ENCODE data around the gene OR51B6. TPM values are rescaled to one million over a fixed set of nuclear protein-coding genes. Genes with fewer than 3 reads are reported as not detected.

OR51B6 gene
- total and polyA plus RNA-seq, 4 donors = not detected

- H3K9ac ChIP-seq (ENCODE audit: insufficient read depth in 1 of 2, low read length in 2 of 2) = no peak overlapping the region
- no peak for TF ChIP-seq CTCF (IDR thresholded peaks at IDR 0.05; ENCODE audit: control extremely low read depth, extremely low read depth)
- H3K36me3 ChIP-seq (ENCODE audit: control insufficient read depth in 4 of 4, insufficient read depth in 4 of 4, low read length in 4 of 4) = no peaks in the 10 kb centered on the region
- H3K27me3 ChIP-seq (ENCODE audit: control insufficient read depth in 3 of 3, insufficient read depth in 3 of 3, low read length in 2 of 3) = no peaks in the 10 kb centered on the region
- DNase-seq (no peak), ATAC-seq (ENCODE audit: insufficient read depth, low FRiP score) (no peak)
- WGBS, 2 donors = 81 to 93% methylated on average over 2 of the region's 2 CpGs
- no peak overlapping the region for H3K27ac ChIP-seq (ENCODE audit: low read depth in 1 of 2, low read length in 1 of 2)
- no peaks in the 10 kb centered on the region for H3K4me1 ChIP-seq (ENCODE audit: control insufficient read depth in 5 of 5, insufficient read depth in 5 of 5, low read length in 5 of 5)
- H3K4me3 ChIP-seq = no peak overlapping the region
- no peaks in the 10 kb centered on the region for H3K9me3 ChIP-seq (ENCODE audit: control insufficient read depth in 4 of 4, insufficient read depth in 3 of 4, low read length in 3 of 4)
Measured at GRCh38 chr11:5390210-5390609, 38.9 kb downstream of the OR51B6 start.

GRCh38 chr11:5394091-5394490 lies 42.8 kb downstream of the OR51B6 start:
- ATAC-seq (ENCODE audit: insufficient read depth, low FRiP score) = no peak

GRCh38 chr11:5398936-5399335 lies 47.6 kb downstream of the OR51B6 start:
- no peaks in the 10 kb centered on the region for H3K27me3 ChIP-seq (ENCODE audit: control insufficient read depth in 3 of 3, insufficient read depth in 3 of 3, low read length in 2 of 3)
- no peak for TF ChIP-seq CTCF (IDR thresholded peaks at IDR 0.05; ENCODE audit: control extremely low read depth, extremely low read depth)

More at GRCh38 chr11:5394091-5394490, 42.8 kb downstream of the OR51B6 start:
- no peak for TF ChIP-seq CTCF (IDR thresholded peaks at IDR 0.05; ENCODE audit: control extremely low read depth, extremely low read depth)
- H3K9ac ChIP-seq (ENCODE audit: insufficient read depth in 1 of 2, low read length in 2 of 2) = no peak overlapping the region
- H3K27ac ChIP-seq (ENCODE audit: low read depth in 1 of 2, low read length in 1 of 2) = no peak overlapping the region
- H3K36me3 ChIP-seq (ENCODE audit: control insufficient read depth in 4 of 4, insufficient read depth in 4 of 4, low read length in 4 of 4) = no peaks in the 10 kb centered on the region
- H3K4me1 ChIP-seq (ENCODE audit: control insufficient read depth in 5 of 5, insufficient read depth in 5 of 5, low read length in 5 of 5) = no peaks in the 10 kb centered on the region
- no peaks in the 10 kb centered on the region for H3K27me3 ChIP-seq (ENCODE audit: control insufficient read depth in 3 of 3, insufficient read depth in 3 of 3, low read length in 2 of 3)
- DNase-seq = no peak
- H3K4me3 ChIP-seq = no peak overlapping the region
- no peaks in the 10 kb centered on the region for H3K9me3 ChIP-seq (ENCODE audit: control insufficient read depth in 4 of 4, insufficient read depth in 3 of 4, low read length in 3 of 4)

More at GRCh38 chr11:5398936-5399335, 47.6 kb downstream of the OR51B6 start:
- Histone ChIP-seq H3K9me3 (ENCODE audit: control insufficient read depth in 4 of 4, insufficient read depth in 3 of 4, low read length in 3 of 4) (peaks cover 0 to 4% (median 0%) of the 10 kb centered on the region in 4 donors), H3K4me3 (no peak overlapping the region), H3K27ac (ENCODE audit: low read depth in 1 of 2, low read length in 1 of 2) (no peak overlapping the region), H3K4me1 (ENCODE audit: control insufficient read depth in 5 of 5, insufficient read depth in 5 of 5, low read length in 5 of 5) (no peaks in the 10 kb centered on the region), H3K9ac (ENCODE audit: insufficient read depth in 1 of 2, low read length in 2 of 2) (no peak overlapping the region), H3K36me3 (ENCODE audit: control insufficient read depth in 4 of 4, insufficient read depth in 4 of 4, low read length in 4 of 4) (no peaks in the 10 kb centered on the region)
- DNase-seq (no peak), ATAC-seq (ENCODE audit: insufficient read depth, low FRiP score) (no peak)

Small RNAs within 50 kb of the gene (small RNA-seq; reads per million reads assigned to genes)
- not detected for gene AC104389.3 (ENCODE audit: low replicate concordance)

Other genes with a start within 250 kb of the OR51B6 start
- not detected for gene OR52A5, start 213.2 kb upstream of the OR51B6 start, total RNA-seq
- gene OR52A5, start 213.2 kb upstream of the OR51B6 start, polyA plus RNA-seq = not detected
- gene OR52A1, start 196.8 kb upstream of the OR51B6 start, total RNA-seq = not detected
- not detected for gene OR52A1, start 196.8 kb upstream of the OR51B6 start, polyA plus RNA-seq
- not detected for gene OR51V1, start 150.8 kb upstream of the OR51B6 start, total RNA-seq
- gene OR51V1, start 150.8 kb upstream of the OR51B6 start, polyA plus RNA-seq = not detected
- gene HBB, start 124.4 kb upstream of the OR51B6 start, total RNA-seq = 1,000 to 10,000 TPM in 1 of 2 donors, 100 to 1,000 TPM in 1; 848 to 1,072 TPM
- gene HBB, start 124.4 kb upstream of the OR51B6 start, polyA plus RNA-seq = 100 to 1,000 TPM in 1 of 2 donors, 10 to 100 TPM in 1; 39.4 to 454 TPM
- 1 to 10 TPM in 1 of 2 donors, not detected in 1; 1.1 TPM for gene HBD, start 117.0 kb upstream of the OR51B6 start, total RNA-seq
- gene HBD, start 117.0 kb upstream of the OR51B6 start, polyA plus RNA-seq = under 1 TPM; 0.24 to 0.66 TPM
- gene HBG1, start 101.7 kb upstream of the OR51B6 start, total RNA-seq = 10 to 100 TPM in 1 of 2 donors, 1 to 10 TPM in 1; 1.6 to 60.9 TPM
- gene HBG1, start 101.7 kb upstream of the OR51B6 start, polyA plus RNA-seq = under 1 TPM in 1 of 2 donors, not detected in 1; 0.56 TPM
- over 10,000 TPM in 1 of 2 donors, 1 to 10 TPM in 1; 8.2 to 13,246 TPM for gene HBG2, start 96.7 kb upstream of the OR51B6 start, total RNA-seq
- under 1 TPM; 0.31 to 1.00 TPM for gene HBG2, start 96.7 kb upstream of the OR51B6 start, polyA plus RNA-seq
- gene HBE1, start 81.6 kb upstream of the OR51B6 start, total RNA-seq = 10 to 100 TPM in 1 of 2 donors, 1 to 10 TPM in 1; 2.1 to 14.6 TPM
- not detected for gene HBE1, start 81.6 kb upstream of the OR51B6 start, polyA plus RNA-seq
- 1 to 10 TPM in 1 of 2 donors, not detected in 1; 1.9 TPM for gene OR51B4, start 49.6 kb upstream of the OR51B6 start, total RNA-seq
- gene OR51B4, start 49.6 kb upstream of the OR51B6 start, polyA plus RNA-seq = not detected
- gene OR51B2, start 27.2 kb upstream of the OR51B6 start, total RNA-seq = 1 to 10 TPM in 1 of 2 donors, not detected in 1; 1.9 TPM
- not detected for gene OR51B2, start 27.2 kb upstream of the OR51B6 start, polyA plus RNA-seq
- 1 to 10 TPM in 1 of 2 donors, under 1 TPM in 1; 0.52 to 4.2 TPM for gene OR51B5, start 8.0 kb upstream of the OR51B6 start, total RNA-seq
- under 1 TPM; 0.03 to 0.10 TPM for gene OR51B5, start 8.0 kb upstream of the OR51B6 start, polyA plus RNA-seq
- gene OR51M1, start 32.3 kb downstream of the OR51B6 start, total RNA-seq = not detected
- gene OR51M1, start 32.3 kb downstream of the OR51B6 start, polyA plus RNA-seq = not detected
- not detected for gene OR51Q1, start 70.6 kb downstream of the OR51B6 start, total RNA-seq
- not detected for gene OR51Q1, start 70.6 kb downstream of the OR51B6 start, polyA plus RNA-seq
- 1 to 10 TPM in 1 of 2 donors, not detected in 1; 3.2 TPM for gene OR51I1, start 90.0 kb downstream of the OR51B6 start, total RNA-seq
- gene OR51I1, start 90.0 kb downstream of the OR51B6 start, polyA plus RNA-seq = not detected
- gene OR51I2, start 97.8 kb downstream of the OR51B6 start, total RNA-seq = not detected
- gene OR51I2, start 97.8 kb downstream of the OR51B6 start, polyA plus RNA-seq = not detected
- gene OR52D1, start 137.2 kb downstream of the OR51B6 start, total RNA-seq = not detected
- not detected for gene OR52D1, start 137.2 kb downstream of the OR51B6 start, polyA plus RNA-seq
- 1 to 10 TPM in 1 of 2 donors, under 1 TPM in 1; 0.28 to 1.4 TPM for gene UBQLN3, start 158.4 kb downstream of the OR51B6 start, total RNA-seq
- under 1 TPM in 1 of 2 donors, not detected in 1; 0.06 TPM for gene UBQLN3, start 158.4 kb downstream of the OR51B6 start, polyA plus RNA-seq
- gene UBQLNL, start 165.2 kb downstream of the OR51B6 start, total RNA-seq = under 1 TPM; 0.74 to 0.85 TPM
- gene UBQLNL, start 165.2 kb downstream of the OR51B6 start, polyA plus RNA-seq = under 1 TPM; 0.16 to 0.39 TPM
- 1 to 10 TPM in 1 of 2 donors, under 1 TPM in 1; 0.40 to 2.8 TPM for gene OR52H1, start 197.0 kb downstream of the OR51B6 start, total RNA-seq
- under 1 TPM in 1 of 2 donors, not detected in 1; 0.03 TPM for gene OR52H1, start 197.0 kb downstream of the OR51B6 start, polyA plus RNA-seq
- gene OR52B6, start 229.4 kb downstream of the OR51B6 start, total RNA-seq = not detected
- gene OR52B6, start 229.4 kb downstream of the OR51B6 start, polyA plus RNA-seq = not detected
- gene TRIM6, start 245.1 kb downstream of the OR51B6 start, total RNA-seq = 1 to 10 TPM; 2.5 to 4.2 TPM
- 1 to 10 TPM; 2.1 to 3.1 TPM for gene TRIM6, start 245.1 kb downstream of the OR51B6 start, polyA plus RNA-seq